GM18520 (cell line): ENCODE data around the gene SPNS3.

ENCODE experiments used
- ATAC-seq: cut with Tn5 transposase; IDR thresholded peaks from one replicate; pipeline ENCODE4 v1.9.1; 2021; ENCODE audit not compliant: unreplicated experiment

Gene SPNS3

GRCh38 chr17:4465786-4466185, 32.0 kb downstream of the SPNS3 start:
- no peak for ATAC-seq

GRCh38 chr17:4467287-4467686, 33.5 kb downstream of the SPNS3 start:
- no peak for ATAC-seq

GRCh38 chr17:4469552-4469951, 35.8 kb downstream of the SPNS3 start:
- ATAC-seq: no peak

- ATAC-seq: no peak
These were observed 38.5 kb downstream of the SPNS3 start for GRCh38 chr17:4472286-4472685.

GRCh38 chr17:4474093-4474492, 40.4 kb downstream of the SPNS3 start:
- no peak for ATAC-seq

GRCh38 chr17:4475001-4475400, 41.3 kb downstream of the SPNS3 start:
- no peak for ATAC-seq

- no peak for ATAC-seq
These were observed 41.7 kb downstream of the SPNS3 start for GRCh38 chr17:4475463-4475862.

- ATAC-seq: no peak
These were observed 42.3 kb downstream of the SPNS3 start for GRCh38 chr17:4476017-4476416.

GRCh38 chr17:4476511-4477070, 42.9 kb downstream of the SPNS3 start:
- ATAC-seq: no peak

GRCh38 chr17:4477255-4477791, 43.6 kb downstream of the SPNS3 start:
- ATAC-seq: no peak

- no peak for ATAC-seq
These were observed 44.6 kb downstream of the SPNS3 start for GRCh38 chr17:4478318-4478830.

- ATAC-seq: no peak
These were observed 45.7 kb downstream of the SPNS3 start for GRCh38 chr17:4479340-4479981.

- ATAC-seq: no peak
These were observed 46.4 kb downstream of the SPNS3 start for GRCh38 chr17:4479982-4480751.

GRCh38 chr17:4480929-4481898, 47.5 kb downstream of the SPNS3 start:
- ATAC-seq: no peak

GRCh38 chr17:4482338-4483011, 48.7 kb downstream of the SPNS3 start:
- no peak for ATAC-seq

GRCh38 chr17:4483012-4483840, 49.5 kb downstream of the SPNS3 start:
- no peak for ATAC-seq

GRCh38 chr17:4485676-4486646, 52.2 kb downstream of the SPNS3 start:
- no peak for ATAC-seq

- no peak for ATAC-seq
These were observed 53.6 kb downstream of the SPNS3 start for GRCh38 chr17:4487296-4487695.
